Activated T-helper 1 cell treated with anti-CD3 and anti-CD28 coated beads, Interleukin-12 subunit alpha, Interleukin-12 subunit beta, Interleukin-2, Interleukin-4 antibody, amounts not matched to agents 30 ng/mL and 10 ng/mL and 1 ng/mL, durations not matched to agents 14 hours and 24 hours and 36 hours (primary cell): ENCODE data around the gene C1QTNF1. TPM values are rescaled to one million over a fixed set of nuclear protein-coding genes. Genes with fewer than 3 reads are reported as not detected.

Source experiments
- DNase-seq: peaks from one replicate; pipeline ENCODE4 v3.0.0; 2021; ENCODE audit warnings: low spot score
- H3K27ac Mint-ChIP-seq: one replicate; pipeline ENCODE4 v1.8.0; 2021; ENCODE audit warnings: mild to moderate bottlenecking, mixed read lengths
- H3K27me3 Mint-ChIP-seq: one replicate; pipeline ENCODE4 v1.8.0; 2022; ENCODE audit warnings: mild to moderate bottlenecking, moderate library complexity, mixed read lengths; ENCODE audit not compliant: insufficient read depth
- H3K36me3 Mint-ChIP-seq: one replicate; pipeline ENCODE4 v1.8.0; 2021; ENCODE audit warnings: low read depth, mixed read lengths
- H3K4me1 Mint-ChIP-seq: one replicate; pipeline ENCODE4 v1.8.0; 2021; ENCODE audit warnings: low read depth, mixed read lengths
- H3K4me3 Mint-ChIP-seq: one replicate; pipeline ENCODE4 v1.8.0; 2021; ENCODE audit warnings: mild to moderate bottlenecking, moderate library complexity, mixed read lengths
- H3K9me3 Mint-ChIP-seq: one replicate; pipeline ENCODE4 v1.8.0; 2021; ENCODE audit warnings: mixed read lengths
- intact Hi-C: fragments of 100-400 bp; cut with micrococcal nuclease; formaldehyde crosslinking; loops from one replicate; pipeline ENCODE4 v1.15.1; 2024
- total RNA-seq: library from RNA; stranded (reverse); gene quantifications from 2 replicates; pipeline ENCODE4 v1.2.3, GENCODE V29; 2022

Gene C1QTNF1
- total RNA-seq, 1 donor from 2014 or later, result not detected

DNA sequence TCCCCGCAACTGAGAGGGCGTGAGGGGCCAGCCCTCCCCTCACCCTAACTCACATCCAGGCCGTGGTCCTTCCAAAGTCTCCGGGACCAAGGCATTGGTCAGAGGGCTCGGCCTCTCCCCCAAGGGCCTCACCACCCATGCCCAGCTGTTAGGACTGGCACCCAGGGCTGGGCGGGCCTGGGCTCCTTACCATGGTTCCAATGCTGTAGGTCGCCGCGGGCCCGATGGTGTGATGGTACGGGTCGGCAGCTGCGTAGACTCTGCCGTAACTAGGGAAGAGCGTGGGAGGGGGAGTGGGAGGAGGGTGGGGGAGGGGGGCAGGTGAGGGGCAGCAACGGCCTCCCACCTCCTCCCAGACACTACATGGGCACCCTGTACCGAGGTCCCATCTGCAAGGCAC, 70.3 kb downstream of the C1QTNF1 start:
- no peaks in the 10 kb centered on the region for H3K9me3 Mint-ChIP-seq
- H3K36me3 Mint-ChIP-seq, result no peaks in the 10 kb centered on the region
- H3K4me3 Mint-ChIP-seq, result no peak overlapping the region
- no peak overlapping the region for H3K27ac Mint-ChIP-seq
- no peaks in the 10 kb centered on the region for H3K4me1 Mint-ChIP-seq
- intact Hi-C loops, result no loop called here
- DNase-seq, result no peak
- H3K27me3 Mint-ChIP-seq, result peaks cover 19% of the 10 kb centered on the region

DNA sequence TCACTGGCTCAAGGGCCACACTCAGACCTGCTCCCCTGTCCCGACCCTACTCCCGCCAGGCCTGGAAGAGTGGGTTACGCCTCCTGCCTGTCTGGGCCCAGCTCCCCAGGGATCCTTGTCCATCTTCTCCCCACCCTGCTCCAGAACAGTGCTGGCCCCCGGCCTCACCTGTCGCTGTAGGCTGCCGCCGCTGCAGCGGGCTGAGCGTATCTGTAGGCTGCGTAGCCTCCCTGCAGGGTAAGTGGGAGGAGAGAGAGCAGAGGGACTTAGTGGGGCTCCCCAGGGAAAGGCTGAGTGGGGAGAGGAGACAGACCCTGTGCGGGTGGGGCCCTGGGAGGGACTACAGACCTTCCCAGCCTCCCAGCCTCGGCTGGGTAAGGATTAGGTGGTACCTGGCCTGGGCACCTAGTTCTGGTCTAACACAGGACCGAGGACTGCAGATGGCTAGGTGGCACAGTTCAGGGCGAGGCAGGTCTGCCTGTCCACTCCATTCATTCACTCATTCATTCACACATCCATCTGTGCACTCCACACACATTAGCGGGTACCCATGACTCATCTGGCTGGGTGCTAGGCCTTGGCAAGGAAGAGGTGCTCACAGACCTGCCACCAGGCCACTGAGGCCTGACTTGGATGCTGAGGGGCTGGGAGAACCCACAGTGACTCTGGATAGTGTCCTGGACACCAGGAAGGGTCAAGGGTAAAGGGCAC, 71.5 kb downstream of the C1QTNF1 start:
- Mint-ChIP-seq H3K4me1 (no peaks in the 10 kb centered on the region), H3K27ac (no peak overlapping the region), H3K9me3 (no peaks in the 10 kb centered on the region), H3K36me3 (no peaks in the 10 kb centered on the region), H3K27me3 (peaks cover 19% of the 10 kb centered on the region), H3K4me3 (no peak overlapping the region)
- intact Hi-C loops, result no loop called here
- DNase-seq, result no peak

DNA sequence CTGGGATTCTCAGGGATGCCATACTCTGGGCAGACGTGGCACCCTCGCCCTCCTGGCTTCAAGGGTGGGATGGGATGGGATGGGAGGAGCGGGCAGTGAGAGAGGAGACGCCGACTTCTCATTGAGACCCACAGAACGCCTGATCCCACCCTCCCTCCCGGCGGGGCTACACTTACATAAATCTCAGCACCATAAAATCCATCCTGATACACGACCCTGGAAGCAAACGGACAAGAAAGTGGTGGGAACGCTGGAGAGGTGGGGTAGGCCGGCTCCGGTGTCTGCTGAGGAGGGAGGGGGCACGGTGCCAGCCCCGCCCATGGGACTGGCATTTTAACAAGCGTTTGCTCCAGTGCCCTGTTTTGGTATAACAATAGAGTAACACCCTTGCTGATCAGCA, 72.5 kb downstream of the C1QTNF1 start:
- Mint-ChIP-seq H3K27me3 (peaks cover 19% of the 10 kb centered on the region), H3K27ac (no peak overlapping the region), H3K4me3 (no peak overlapping the region), H3K4me1 (no peaks in the 10 kb centered on the region), H3K9me3 (no peaks in the 10 kb centered on the region), H3K36me3 (no peaks in the 10 kb centered on the region)
- intact Hi-C loops, result no loop called here
- DNase-seq, result no peak

DNA sequence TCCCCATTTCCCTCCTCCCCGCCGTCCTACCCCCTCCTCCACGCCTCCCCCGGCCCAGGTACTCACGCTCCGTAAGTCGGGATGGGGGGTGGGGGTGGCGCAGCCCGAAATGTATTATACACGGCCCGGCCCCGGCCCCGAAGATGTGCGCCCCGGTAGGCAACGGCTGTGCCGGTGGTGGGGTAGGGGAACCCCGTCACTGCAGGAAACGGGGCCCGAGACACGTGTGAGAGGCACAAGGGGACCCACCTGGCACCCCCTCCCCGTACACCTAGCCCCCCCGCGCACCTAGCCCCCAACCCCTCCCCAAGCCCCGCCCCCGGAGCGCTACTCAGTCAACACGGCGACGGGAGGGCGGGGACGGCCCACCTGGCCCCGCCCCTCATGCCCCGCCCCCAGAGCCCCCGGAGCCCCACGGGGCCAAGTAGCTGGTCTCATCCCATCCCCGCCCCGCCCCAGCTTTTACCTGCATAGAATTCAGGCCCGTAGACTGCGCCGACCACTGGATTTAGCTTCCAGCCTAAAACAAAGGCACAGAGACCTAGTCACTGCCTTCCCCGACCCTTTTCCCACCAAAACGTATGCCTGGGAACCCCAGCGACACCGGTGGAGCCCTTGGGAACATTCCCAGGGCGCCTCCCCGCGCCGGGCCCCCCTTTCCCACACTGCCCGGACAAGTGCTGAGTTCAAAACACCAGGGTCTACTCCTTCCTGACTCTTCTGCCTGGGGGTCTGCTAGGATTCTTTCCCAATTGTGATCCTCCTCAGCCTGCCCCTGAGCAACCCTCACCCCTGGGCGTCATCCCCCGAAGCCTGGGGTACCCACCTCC, 73.5 kb downstream of the C1QTNF1 start:
- Mint-ChIP-seq H3K9me3 (no peaks in the 10 kb centered on the region), H3K36me3 (no peaks in the 10 kb centered on the region), H3K4me3 (no peak overlapping the region), H3K27me3 (peaks cover 16% of the 10 kb centered on the region), H3K4me1 (no peaks in the 10 kb centered on the region), H3K27ac (no peak overlapping the region)
- intact Hi-C loops, result no loop called here
- no peak for DNase-seq

DNA sequence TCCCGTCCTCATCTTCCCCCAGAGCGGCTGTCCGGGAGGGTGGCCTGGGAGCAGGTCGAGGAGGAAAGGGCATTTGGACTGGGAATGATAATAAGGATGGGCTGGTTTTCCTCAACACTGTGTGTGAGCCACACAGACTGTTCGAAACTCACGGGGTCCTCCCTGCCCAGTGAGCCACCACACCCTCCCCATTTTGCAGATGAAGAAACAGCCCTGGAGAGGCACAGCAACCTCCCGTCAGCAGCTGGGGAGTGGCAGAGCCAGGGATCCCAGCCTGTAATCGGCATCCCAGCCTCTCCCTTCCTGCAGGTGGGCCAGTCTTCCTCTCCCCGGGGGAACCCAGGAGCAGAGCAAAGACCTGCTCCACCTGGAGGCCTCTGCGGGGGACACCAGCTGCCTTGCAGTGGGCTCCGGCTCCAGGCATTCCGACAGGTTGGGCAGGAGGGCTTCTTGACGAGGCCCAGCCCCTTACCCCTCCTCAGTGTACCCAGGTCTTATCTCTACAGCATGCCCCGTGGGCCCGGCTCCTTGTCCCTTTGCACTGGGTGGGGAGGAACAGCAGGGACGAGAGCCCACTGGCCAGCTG, 74.4 kb downstream of the C1QTNF1 start:
- Mint-ChIP-seq H3K27me3 (peaks cover 14% of the 10 kb centered on the region), H3K4me1 (no peaks in the 10 kb centered on the region), H3K27ac (no peak overlapping the region)

More for the DNA sequence above, 74.4 kb downstream of the C1QTNF1 start:
- intact Hi-C loops, result no loop called here
- H3K9me3 Mint-ChIP-seq, result no peaks in the 10 kb centered on the region
- H3K36me3 Mint-ChIP-seq, result no peaks in the 10 kb centered on the region
- no peak overlapping the region for H3K4me3 Mint-ChIP-seq
- no peak for DNase-seq

Other genes with a start within 250 kb of the C1QTNF1 start
- gene CYTH1, start 241.9 kb upstream of the C1QTNF1 start, total RNA-seq, result 147 TPM in 2 replicates
- 126 and 138 TPM in 2 replicates for gene USP36, start 183.4 kb upstream of the C1QTNF1 start, total RNA-seq
- not detected in 2 replicates for gene CEP295NL, start 121.0 kb upstream of the C1QTNF1 start, total RNA-seq
- gene TIMP2, start 98.8 kb upstream of the C1QTNF1 start, total RNA-seq, result 1.0 and 1.1 TPM in 2 replicates
- 75.3 and 78.5 TPM in 2 replicates for gene LGALS3BP, start 44.2 kb upstream of the C1QTNF1 start, total RNA-seq
- 54.7 and 57.3 TPM in 2 replicates for gene CANT1, start 14.4 kb upstream of the C1QTNF1 start, total RNA-seq
- 46.1 and 46.6 TPM in 2 replicates for gene ENGASE, start 50.7 kb downstream of the C1QTNF1 start, total RNA-seq